ENCODE results near the gene CR2. TPM values are rescaled to one million over a fixed set of nuclear protein-coding genes. Genes with fewer than 3 reads are reported as not detected.

CR2 gene
- 30.7 and 34.1 TPM in 2 replicates for total RNA-seq

- Mint-ChIP-seq H3K4me3 (no peak within 1 kb of the TSS), H3K9me3 (no peaks in the 10 kb centered on the region), H3K4me1 (peaks cover 4% of the 10 kb centered on the region), H3K36me3 (ENCODE audit: low read depth) (peaks cover 3% of the 10 kb centered on the region), H3K27ac (no peak within 1 kb of the TSS), H3K27me3 (no peaks in the 10 kb centered on the region)
- intact Hi-C loops (cut with micrococcal nuclease): loop anchor here (1.0 to 2.0 kb wide), 6 partner anchors 24 to 401 kb away; partner anchors contain the start of genes CD55 and PFKFB2
- ChIA-PET CTCF (interaction anchor here (0.8 to 4.8 kb wide), 17 partner anchors 9 to 404 kb away, joined by 3 to 47 read pairs (median 6); partner anchors contain the start of genes CR1 and PFKFB2), POLR2A (interaction anchor here (0.5 to 4.7 kb wide), 22 partner anchors 8 to 1662 kb away, joined by 3 to 86 read pairs (median 8); partner anchors contain the start of genes CD55, CR1 and PFKFB2)
- DNase-seq (peak; percentile 74), ATAC-seq (ENCODE audit: low read depth) (peak; percentile 90)
- TF ChIP-seq CTCF (IDR thresholded peaks at IDR 0.05): no peak
Measured at GRCh38 chr1:207454046-207454964, at the start of gene CR2. CR2 (plus strand) TSS chr1:207454328; CDS start chr1:207454419, 91 bp downstream.

DNA sequence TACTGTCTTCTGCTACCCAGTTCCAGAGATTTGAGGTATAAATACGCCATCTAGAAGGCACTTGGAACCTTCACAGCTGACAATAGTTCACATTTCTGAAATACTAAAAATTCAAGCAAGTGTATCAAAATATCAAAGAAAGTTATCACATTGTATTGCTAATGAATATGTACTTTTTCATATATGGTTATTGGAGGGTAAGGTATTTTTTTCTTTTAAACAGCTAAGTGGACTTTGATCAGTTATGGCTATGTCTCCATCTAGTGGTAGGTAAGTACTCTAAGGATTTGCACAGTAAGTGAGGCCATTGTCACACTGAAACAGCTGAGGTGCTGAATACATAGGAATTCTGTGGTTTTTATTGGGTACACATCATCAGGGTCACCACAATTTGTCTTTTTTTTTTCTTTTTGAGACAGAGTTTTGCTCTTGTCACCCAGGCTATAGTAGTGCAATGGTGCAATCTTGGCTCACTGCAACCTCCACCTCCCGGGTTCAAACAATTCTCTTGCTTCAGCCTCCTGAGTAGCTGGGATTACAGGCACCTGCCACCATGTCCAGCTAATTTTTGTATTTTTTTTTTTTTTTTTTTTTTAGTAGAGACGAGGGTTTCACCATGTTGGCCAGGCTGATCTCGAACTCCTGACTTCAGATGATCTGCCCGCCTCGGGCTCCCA, 49.1 kb upstream of the CR2 start:
- H3K27me3 Mint-ChIP-seq: no peaks in the 10 kb centered on the region
- intact Hi-C loops (cut with micrococcal nuclease): loop anchor here (1.0 kb wide), 5 partner anchors 84 to 355 kb away; partner anchors contain the start of gene CD55
- H3K4me1 Mint-ChIP-seq: peaks cover 31% of the 10 kb centered on the region
- peak; percentile 46 for TF ChIP-seq CTCF (IDR thresholded peaks at IDR 0.05)
- CTCF ChIA-PET: interaction anchor here (0.7 to 4.7 kb wide), 41 partner anchors 9 to 360 kb away, joined by 3 to 146 read pairs (median 5); partner anchors contain the start of genes C4BPB, CD55, CR1 and CR2
- no peaks in the 10 kb centered on the region for H3K36me3 Mint-ChIP-seq (ENCODE audit: low read depth)
- DNase-seq (no peak), ATAC-seq (ENCODE audit: low read depth) (peak; percentile 80)
- H3K27ac Mint-ChIP-seq: no peak overlapping the region
- peaks cover 9% of the 10 kb centered on the region for H3K9me3 Mint-ChIP-seq
- H3K4me3 Mint-ChIP-seq: no peak overlapping the region
- POLR2A ChIA-PET: interaction anchor here (0.6 to 3.5 kb wide), 14 partner anchors 8 to 321 kb away, joined by 3 to 26 read pairs (median 3); partner anchors contain the start of genes CD55, CR1 and CR2

- TF ChIP-seq CTCF (IDR thresholded peaks at IDR 0.05): no peak
- Mint-ChIP-seq H3K27ac (no peak overlapping the region), H3K36me3 (ENCODE audit: low read depth) (no peaks in the 10 kb centered on the region), H3K4me3 (no peak overlapping the region), H3K4me1 (peaks cover 35% of the 10 kb centered on the region), H3K27me3 (no peaks in the 10 kb centered on the region), H3K9me3 (peaks cover 2% of the 10 kb centered on the region)
- CTCF ChIA-PET: interaction anchor here (0.7 to 4.7 kb wide), 33 partner anchors 8 to 353 kb away, joined by 3 to 146 read pairs (median 6); partner anchors contain the start of genes C4BPB, CD55, CR1 and CR2
- no peak for DNase-seq
- intact Hi-C loops (cut with micrococcal nuclease): loop anchor here (1.0 kb wide), 5 partner anchors 85 to 356 kb away; partner anchors contain the start of gene CD55
- POLR2A ChIA-PET: interaction anchor here (1.1 to 3.5 kb wide), 6 partner anchors 19 to 93 kb away, joined by 3 to 26 read pairs (median 4); partner anchors contain the start of genes CD55, CR1 and CR2
- ATAC-seq (ENCODE audit: low read depth): no peak
Measured at GRCh38 chr1:207405814-207406213, 48.3 kb upstream of the CR2 start.

- intact Hi-C loops (cut with micrococcal nuclease): no loop called here
- H3K36me3 Mint-ChIP-seq (ENCODE audit: low read depth): no peaks in the 10 kb centered on the region
- no peak overlapping the region for H3K4me3 Mint-ChIP-seq
- no peaks in the 10 kb centered on the region for H3K27me3 Mint-ChIP-seq
- peak overlapping the region; percentile 59 for H3K27ac Mint-ChIP-seq
- ChIA-PET CTCF (interaction anchor here (0.7 to 4.7 kb wide), 4 partner anchors 46 to 326 kb away, joined by 3 to 146 read pairs (median 37); partner anchors contain the start of gene CR2), POLR2A (interaction anchor here (0.6 to 1.7 kb wide), 8 partner anchors 16 to 88 kb away, joined by 3 to 9 read pairs (median 5); partner anchors contain the start of genes CD55, CR1 and CR2)
- ATAC-seq (ENCODE audit: low read depth) (no peak), DNase-seq (no peak)
- H3K9me3 Mint-ChIP-seq: no peaks in the 10 kb centered on the region
- no peak for TF ChIP-seq CTCF (IDR thresholded peaks at IDR 0.05)
- H3K4me1 Mint-ChIP-seq: peaks cover 50% of the 10 kb centered on the region
Measured at GRCh38 chr1:207407655-207408260, 46.4 kb upstream of the CR2 start.

Measured in activated B cell treated with CpG ODN at 0.5 μM for 24 hours (primary cell).